ENCODE results near the gene COL9A3. TPM values are rescaled to one million over a fixed set of nuclear protein-coding genes. Genes with fewer than 3 reads are reported as not detected.

Gene COL9A3
- total RNA-seq, 1 experiment from 2014 or later, result 150 TPM

DNA sequence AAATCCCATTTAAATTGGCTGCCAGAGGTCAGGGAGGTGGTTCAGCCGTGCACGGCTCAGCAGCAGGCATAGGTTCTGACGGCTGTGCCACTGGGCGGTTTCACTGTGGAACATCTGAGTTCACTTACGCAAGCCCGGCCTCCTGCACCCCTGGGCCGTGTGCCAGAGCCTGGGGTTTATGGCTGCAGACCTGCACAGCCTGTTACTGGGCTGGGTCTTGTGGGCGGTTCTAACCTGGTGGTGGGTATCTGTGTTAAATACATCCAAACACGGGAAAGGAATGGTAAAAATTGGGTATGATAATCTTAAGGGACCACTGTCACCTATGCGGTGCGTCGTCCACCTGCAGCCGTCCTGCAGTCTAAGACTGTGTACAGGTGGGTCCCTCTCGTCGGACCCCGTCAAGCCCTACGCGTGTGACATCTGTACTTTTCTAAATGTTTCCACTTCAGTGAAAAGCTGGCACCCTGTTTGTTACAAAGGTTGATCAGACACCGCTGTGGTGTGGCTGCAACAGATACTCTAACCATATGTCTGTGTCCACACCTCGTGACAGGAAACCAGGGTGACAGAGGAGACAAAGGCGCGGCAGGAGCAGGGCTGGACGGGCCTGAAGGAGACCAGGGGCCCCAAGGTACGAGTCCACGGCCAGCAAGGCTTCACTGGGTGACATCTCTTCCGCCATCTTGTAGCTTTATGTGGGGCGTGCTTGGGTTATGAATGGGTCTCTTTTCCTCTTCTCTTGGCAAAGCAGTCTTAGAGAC, 21.5 kb downstream of the COL9A3 start:
- no peak overlapping the region for H3K4ac ChIP-seq (ENCODE audit: low read depth, low read length)
- no peak overlapping the region for H4K5ac ChIP-seq (ENCODE audit: insufficient read length, low read depth, low read length)
- no peaks in the 10 kb centered on the region for H3K9me3 Mint-ChIP-seq
- no peak overlapping the region for H2BK12ac ChIP-seq (ENCODE audit: insufficient read length, low read depth, low read length)
- DNase-seq, result no peak
- H3K4me2 ChIP-seq (ENCODE audit: insufficient read depth, insufficient read length, low read length), result no peak overlapping the region
- H4K8ac ChIP-seq (replicated peaks; ENCODE audit: insufficient read length, low read depth, low read length), result no peak overlapping the region
- no peak overlapping the region for H2AK5ac ChIP-seq (ENCODE audit: insufficient read length, low read length)
- no peaks in the 10 kb centered on the region for H3K27me3 Mint-ChIP-seq (ENCODE audit: low read depth)
- no peaks in the 10 kb centered on the region for H3K23me2 ChIP-seq (ENCODE audit: insufficient read length, low read depth, low read length, poor library complexity, severe bottlenecking)
- H3K9me3 ChIP-seq (ENCODE audit: control insufficient read depth, low read depth, low read length), result no peaks in the 10 kb centered on the region
- no peak overlapping the region for H2BK15ac ChIP-seq (ENCODE audit: low read depth, low read length)
- no peak overlapping the region for H2BK5ac ChIP-seq (ENCODE audit: insufficient read length, low read length)
- WGBS (ENCODE audit: extremely low coverage, insufficient read length, low lambda C conversion rate), result no CpG with 5 or more reads among the region's 27 CpGs
- H3K14ac ChIP-seq (ENCODE audit: insufficient read depth, low read length), result no peak overlapping the region
- H2BK20ac ChIP-seq (ENCODE audit: low read depth, low read length, poor library complexity, severe bottlenecking), result no peak overlapping the region
- no peaks in the 10 kb centered on the region for H3K79me2 ChIP-seq (ENCODE audit: insufficient read depth, low read length)
- no peak overlapping the region for H3K4me3 Mint-ChIP-seq
- no peaks in the 10 kb centered on the region for H3K4me1 ChIP-seq (ENCODE audit: insufficient read depth, low read length)
- H3K79me1 ChIP-seq (ENCODE audit: insufficient read depth, low read depth, low read length, poor library complexity, severe bottlenecking), result no peaks in the 10 kb centered on the region
- no peaks in the 10 kb centered on the region for H4K20me1 ChIP-seq (ENCODE audit: control insufficient read depth, insufficient read depth, insufficient read length)
- no peak overlapping the region for H3K27ac ChIP-seq (ENCODE audit: insufficient read length, low read depth, low read length)
- peaks cover 5 to 19% of the 10 kb centered on the region in 2 experiments for H3K4me1 Mint-ChIP-seq
- no peak overlapping the region for H3K23ac ChIP-seq (ENCODE audit: insufficient read length, low read depth, low read length)
- H3K27ac Mint-ChIP-seq, result no peak overlapping the region
- no peak overlapping the region for H4K91ac ChIP-seq (ENCODE audit: insufficient read length, low read depth, low read length)
- H3K36me3 Mint-ChIP-seq (ENCODE audit: insufficient read depth in 1 of 3, low read depth in 3 of 3), result peaks cover 2 to 59% (median 52%) of the 10 kb centered on the region in 3 experiments; a peak in 6 of 7 replicates
- no peak overlapping the region for H3K18ac ChIP-seq (ENCODE audit: insufficient read length, low read depth, low read length)
- no peak overlapping the region for H3K9ac ChIP-seq (ENCODE audit: extremely low read depth, insufficient read length, low read length)
- no peaks in the 10 kb centered on the region for H3K27me3 ChIP-seq (ENCODE audit: insufficient read depth, low read length)
- H2AFZ ChIP-seq (ENCODE audit: low read length), result no peak overlapping the region
- TF ChIP-seq, protein P1, sequence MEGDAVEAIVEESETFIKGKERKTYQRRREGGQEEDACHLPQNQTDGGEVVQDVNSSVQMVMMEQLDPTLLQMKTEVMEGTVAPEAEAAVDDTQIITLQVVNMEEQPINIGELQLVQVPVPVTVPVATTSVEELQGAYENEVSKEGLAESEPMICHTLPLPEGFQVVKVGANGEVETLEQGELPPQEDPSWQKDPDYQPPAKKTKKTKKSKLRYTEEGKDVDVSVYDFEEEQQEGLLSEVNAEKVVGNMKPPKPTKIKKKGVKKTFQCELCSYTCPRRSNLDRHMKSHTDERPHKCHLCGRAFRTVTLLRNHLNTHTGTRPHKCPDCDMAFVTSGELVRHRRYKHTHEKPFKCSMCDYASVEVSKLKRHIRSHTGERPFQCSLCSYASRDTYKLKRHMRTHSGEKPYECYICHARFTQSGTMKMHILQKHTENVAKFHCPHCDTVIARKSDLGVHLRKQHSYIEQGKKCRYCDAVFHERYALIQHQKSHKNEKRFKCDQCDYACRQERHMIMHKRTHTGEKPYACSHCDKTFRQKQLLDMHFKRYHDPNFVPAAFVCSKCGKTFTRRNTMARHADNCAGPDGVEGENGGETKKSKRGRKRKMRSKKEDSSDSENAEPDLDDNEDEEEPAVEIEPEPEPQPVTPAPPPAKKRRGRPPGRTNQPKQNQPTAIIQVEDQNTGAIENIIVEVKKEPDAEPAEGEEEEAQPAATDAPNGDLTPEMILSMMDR (conservative IDR thresholded peaks at IDR 0.05), result no peak
- H3K56ac ChIP-seq (ENCODE audit: insufficient read length, low read depth, low read length), result no peak overlapping the region
- no peak overlapping the region for H2BK120ac ChIP-seq (ENCODE audit: low read depth, low read length, poor library complexity, severe bottlenecking)
- H3T11ph ChIP-seq (ENCODE audit: low read length), result no peak overlapping the region

Measured in H9 (cell line).